Right atrium auricular region (tissue), 2 donors: ENCODE data around the gene IFITM1. TPM values are rescaled to one million over a fixed set of nuclear protein-coding genes. Genes with fewer than 3 reads are reported as not detected.
A peak's percentile ranks its signal among the peaks of the same experiment; 100 is the strongest.
"Not testable (repeated sequence)": the region's sequence is repeated elsewhere in the genome, so short reads cannot be mapped to it uniquely, and the experiment has no call there.

Experiments
- DNase-seq: peaks from one replicate; pipeline ENCODE4 v3.0.0-alpha.2; 2019; ENCODE audit warnings: low spot score
- H3K27ac ChIP-seq, 2 donors: fragments of 200-600 bp; sonication (generic); 1 replicate in 1 of 2; 2 replicates in 1 of 2; pipeline ENCODE4 v1.5.1; 2016 to 2019
- H3K27me3 ChIP-seq, 2 donors: fragments of 200-600 bp; sonication (generic); one replicate each; pipeline versions ENCODE4 v1.5.1 to v1.6.0; 2017 to 2019
- H3K36me3 ChIP-seq: fragments of 200-600 bp; sonication (generic); one replicate; pipeline ENCODE4 v1.5.1; 2016
- H3K4me1 ChIP-seq, 2 donors: fragments of 200-600 bp; sonication (generic); one replicate each; pipeline versions ENCODE4 v1.5.1 to v1.6.0; 2017 to 2019
- H3K4me3 ChIP-seq, 2 donors: fragments of 200-600 bp; sonication (generic); 1 replicate in 1 of 2; 2 replicates in 1 of 2; pipeline ENCODE4 v1.5.1; 2017 to 2019; ENCODE audit warnings: mild to moderate bottlenecking in 1 of 2, moderate library complexity in 1 of 2
- H3K9me3 ChIP-seq, 2 donors: fragments of 200-600 bp; sonication (generic); one replicate each; pipeline ENCODE4 v1.5.1; 2019
- total RNA-seq, 2 donors: library from RNA; depleted of rRNA; stranded (reverse); fragments of >200 nt; gene quantifications; one replicate each; pipeline ENCODE4 v1.1.0, GENCODE V29; 2016
- TF ChIP-seq, protein P1 (sequence below), 2 donors: fragments of 200-600 bp; sonication (generic); IDR thresholded peaks; one replicate each; pipeline ENCODE4 v1.5.1; 2019; ENCODE audit warnings: antibody characterized with exemption in 2 of 2

The IFITM1 gene
- total RNA-seq, 2 donors from 2014 or later: 82.3 to 241 TPM

DNA sequence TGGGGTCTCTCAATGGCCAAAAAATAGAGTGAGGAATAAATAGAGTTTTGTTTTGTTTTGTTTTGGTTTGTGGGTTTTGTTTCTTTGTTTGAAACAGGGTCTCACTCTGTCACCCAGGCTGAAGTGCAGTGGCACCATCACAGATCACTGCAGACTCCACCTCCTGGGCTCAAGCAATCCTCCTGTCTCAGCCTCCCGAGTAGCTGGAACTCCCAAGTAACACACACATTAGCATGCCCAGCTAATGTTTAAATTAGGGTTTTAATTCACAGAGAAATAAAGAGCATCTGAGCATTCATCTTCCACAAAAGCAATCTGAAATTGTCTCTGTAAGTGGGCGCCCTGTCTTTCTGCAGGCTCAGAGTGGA, 16.0 kb downstream of the IFITM1 start:
- TF ChIP-seq, protein P1, sequence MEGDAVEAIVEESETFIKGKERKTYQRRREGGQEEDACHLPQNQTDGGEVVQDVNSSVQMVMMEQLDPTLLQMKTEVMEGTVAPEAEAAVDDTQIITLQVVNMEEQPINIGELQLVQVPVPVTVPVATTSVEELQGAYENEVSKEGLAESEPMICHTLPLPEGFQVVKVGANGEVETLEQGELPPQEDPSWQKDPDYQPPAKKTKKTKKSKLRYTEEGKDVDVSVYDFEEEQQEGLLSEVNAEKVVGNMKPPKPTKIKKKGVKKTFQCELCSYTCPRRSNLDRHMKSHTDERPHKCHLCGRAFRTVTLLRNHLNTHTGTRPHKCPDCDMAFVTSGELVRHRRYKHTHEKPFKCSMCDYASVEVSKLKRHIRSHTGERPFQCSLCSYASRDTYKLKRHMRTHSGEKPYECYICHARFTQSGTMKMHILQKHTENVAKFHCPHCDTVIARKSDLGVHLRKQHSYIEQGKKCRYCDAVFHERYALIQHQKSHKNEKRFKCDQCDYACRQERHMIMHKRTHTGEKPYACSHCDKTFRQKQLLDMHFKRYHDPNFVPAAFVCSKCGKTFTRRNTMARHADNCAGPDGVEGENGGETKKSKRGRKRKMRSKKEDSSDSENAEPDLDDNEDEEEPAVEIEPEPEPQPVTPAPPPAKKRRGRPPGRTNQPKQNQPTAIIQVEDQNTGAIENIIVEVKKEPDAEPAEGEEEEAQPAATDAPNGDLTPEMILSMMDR (IDR thresholded peaks at IDR 0.05): no peak
- no peaks in the 10 kb centered on the region for H3K27me3 ChIP-seq
- H3K4me3 ChIP-seq: no peak overlapping the region
- H3K27ac ChIP-seq: no peak overlapping the region
- no peaks in the 10 kb centered on the region for H3K9me3 ChIP-seq
- no peak for DNase-seq
- H3K36me3 ChIP-seq: no peaks in the 10 kb centered on the region
- H3K4me1 ChIP-seq: peaks cover 0 to 37% of the 10 kb centered on the region in 2 donors

DNA sequence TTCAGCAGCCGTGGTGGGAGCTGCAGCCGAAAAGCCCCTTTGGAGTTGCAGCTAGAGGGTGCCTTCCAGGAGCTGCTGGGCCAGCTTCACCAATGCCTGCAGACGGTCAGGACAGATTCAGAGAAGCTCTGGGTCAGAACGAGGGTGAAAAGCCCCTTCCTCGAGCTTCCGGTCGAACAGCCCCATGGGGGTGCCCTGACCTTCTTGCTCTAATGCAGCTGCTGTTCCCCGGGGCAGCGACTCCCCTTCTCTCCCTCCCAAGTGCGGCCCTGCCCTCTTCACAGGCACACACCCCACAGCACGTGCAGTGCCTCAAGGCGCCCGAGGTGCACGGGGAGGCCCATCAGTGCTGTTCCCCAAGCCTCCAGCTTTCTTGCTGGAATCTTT, 16.5 kb downstream of the IFITM1 start:
- TF ChIP-seq, protein P1 (IDR thresholded peaks at IDR 0.05): no peak
- H3K4me1 ChIP-seq: peaks cover 0 to 41% of the 10 kb centered on the region in 2 donors
- no peaks in the 10 kb centered on the region for H3K36me3 ChIP-seq
- no peak for DNase-seq
- no peak overlapping the region for H3K4me3 ChIP-seq
- no peaks in the 10 kb centered on the region for H3K27me3 ChIP-seq
- H3K9me3 ChIP-seq: no peaks in the 10 kb centered on the region
- H3K27ac ChIP-seq: no peak overlapping the region

DNA sequence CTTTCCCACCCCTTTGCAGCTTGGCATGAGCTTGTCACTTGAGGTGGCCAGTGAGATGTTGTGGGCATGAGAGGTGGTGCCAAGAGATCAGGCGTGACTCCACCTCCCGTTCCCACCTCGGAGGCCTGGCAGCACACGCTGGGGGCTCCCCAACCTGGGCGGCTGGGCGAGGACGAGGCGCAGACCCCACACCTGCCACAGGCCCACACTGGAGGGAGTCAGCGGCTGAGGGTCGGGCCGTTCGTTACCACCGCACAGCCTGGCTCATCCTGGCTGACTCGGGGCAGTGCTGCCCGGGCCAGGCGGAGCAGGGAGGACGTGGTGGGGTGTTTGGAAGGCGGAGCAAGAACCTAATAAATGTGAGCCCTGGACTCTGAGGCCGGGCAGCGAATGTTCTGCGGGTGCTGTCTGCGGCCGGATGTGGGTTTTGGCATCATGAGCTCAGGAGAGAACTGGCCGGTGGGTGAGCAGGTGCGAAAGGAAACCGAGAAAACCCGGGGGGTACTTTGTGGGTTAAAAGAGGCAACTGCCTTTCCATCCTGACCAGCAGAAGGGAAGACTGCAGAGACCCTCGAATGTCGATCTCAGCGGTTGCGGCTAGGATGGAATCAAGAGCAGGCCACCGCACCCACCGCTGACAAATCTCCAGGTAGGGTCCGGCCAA, 17.0 kb downstream of the IFITM1 start:
- Histone ChIP-seq H3K36me3 (no peaks in the 10 kb centered on the region), H3K27me3 (no peaks in the 10 kb centered on the region), H3K4me1 (peaks cover 0 to 42% of the 10 kb centered on the region in 2 donors), H3K27ac (no peak overlapping the region), H3K9me3 (no peaks in the 10 kb centered on the region), H3K4me3 (no peak overlapping the region)
- TF ChIP-seq, protein P1 (IDR thresholded peaks at IDR 0.05): no peak
- DNase-seq: no peak

DNA sequence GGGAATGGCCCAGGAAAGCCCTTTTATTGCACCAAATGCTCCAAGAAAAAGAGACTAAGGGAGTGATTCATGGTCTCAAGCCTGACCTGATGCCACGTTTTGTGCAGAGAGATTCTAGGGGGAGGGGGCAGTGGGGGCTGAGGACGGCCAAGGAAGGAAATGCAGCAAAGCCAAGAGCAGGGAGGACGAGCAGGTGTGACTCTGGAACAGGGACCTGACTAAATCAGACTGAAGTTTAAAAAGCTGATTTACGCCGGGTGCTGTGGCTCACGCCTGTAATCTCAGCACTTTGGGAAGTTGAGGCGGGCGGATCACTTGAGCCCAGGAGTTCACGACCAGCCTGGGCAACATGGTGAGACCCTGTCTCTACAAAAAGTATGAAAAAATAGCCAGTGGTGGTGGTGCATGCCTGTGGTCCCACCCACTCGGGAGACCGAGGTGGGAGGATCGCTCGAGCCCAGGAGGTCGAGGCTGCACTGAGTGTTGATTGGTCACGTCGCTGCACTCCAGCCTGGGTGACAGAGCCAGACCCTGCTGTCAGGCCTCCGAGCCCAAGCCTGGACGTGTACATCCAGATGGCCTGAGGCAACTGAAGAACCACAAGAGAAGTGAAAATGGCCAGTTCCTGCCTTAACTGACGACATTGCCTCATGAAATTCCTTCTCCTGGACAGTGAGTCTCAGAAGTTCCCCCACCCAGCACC, 17.7 kb downstream of the IFITM1 start:
- TF ChIP-seq, protein P1 (IDR thresholded peaks at IDR 0.05): no peak
- no peaks in the 10 kb centered on the region for H3K27me3 ChIP-seq
- H3K27ac ChIP-seq: no peak overlapping the region
- H3K4me1 ChIP-seq: peaks cover 0 to 42% of the 10 kb centered on the region in 2 donors
- H3K36me3 ChIP-seq: no peaks in the 10 kb centered on the region
- H3K9me3 ChIP-seq: no peaks in the 10 kb centered on the region
- no peak for DNase-seq
- no peak overlapping the region for H3K4me3 ChIP-seq

DNA sequence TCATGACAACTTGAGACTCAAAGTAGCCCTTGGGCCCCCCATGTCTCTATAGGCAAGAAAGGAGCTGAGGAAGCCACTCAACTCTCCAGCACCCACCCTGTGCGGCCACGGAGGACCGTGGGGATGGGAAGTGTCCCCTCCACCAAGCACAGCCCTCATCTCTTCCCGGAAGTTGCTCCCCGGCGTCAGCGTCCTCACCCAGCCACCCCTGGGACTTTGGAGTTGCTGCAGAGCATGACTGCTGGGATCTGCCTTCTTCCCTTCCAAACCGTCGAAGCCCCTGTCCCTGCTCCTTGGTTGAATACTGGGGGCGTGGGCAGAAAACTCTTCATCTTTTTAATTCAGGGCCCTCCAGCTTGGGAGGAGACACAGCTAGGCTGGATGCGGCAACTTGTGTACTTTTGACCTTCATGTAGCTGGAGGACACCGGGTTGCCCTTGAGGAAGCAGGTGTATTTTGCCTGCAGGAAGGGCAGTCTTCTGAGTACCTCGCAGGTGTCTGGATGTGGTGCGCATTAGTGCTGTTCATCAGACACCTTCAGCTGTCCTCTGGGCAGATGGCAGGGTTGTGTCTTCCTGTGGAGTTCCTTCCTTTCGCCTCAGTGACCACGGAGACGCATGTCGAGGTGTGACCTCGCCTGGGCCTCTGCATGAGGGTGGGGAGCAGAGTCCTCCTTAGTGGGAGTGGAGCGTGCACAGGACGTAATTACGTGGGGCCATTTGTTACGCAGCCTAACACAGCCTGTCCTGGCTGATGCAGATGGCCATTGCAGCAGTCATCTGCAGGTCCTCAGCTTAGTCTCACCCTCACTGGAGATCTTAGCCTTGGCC, 19.0 kb downstream of the IFITM1 start:
- TF ChIP-seq, protein P1 (IDR thresholded peaks at IDR 0.05): no peak
- Histone ChIP-seq H3K9me3 (no peaks in the 10 kb centered on the region), H3K4me3 (no peak overlapping the region), H3K27me3 (no peaks in the 10 kb centered on the region), H3K4me1 (peaks cover 0 to 30% of the 10 kb centered on the region in 2 donors), H3K36me3 (no peaks in the 10 kb centered on the region), H3K27ac (no peak overlapping the region)
- DNase-seq: no peak

DNA sequence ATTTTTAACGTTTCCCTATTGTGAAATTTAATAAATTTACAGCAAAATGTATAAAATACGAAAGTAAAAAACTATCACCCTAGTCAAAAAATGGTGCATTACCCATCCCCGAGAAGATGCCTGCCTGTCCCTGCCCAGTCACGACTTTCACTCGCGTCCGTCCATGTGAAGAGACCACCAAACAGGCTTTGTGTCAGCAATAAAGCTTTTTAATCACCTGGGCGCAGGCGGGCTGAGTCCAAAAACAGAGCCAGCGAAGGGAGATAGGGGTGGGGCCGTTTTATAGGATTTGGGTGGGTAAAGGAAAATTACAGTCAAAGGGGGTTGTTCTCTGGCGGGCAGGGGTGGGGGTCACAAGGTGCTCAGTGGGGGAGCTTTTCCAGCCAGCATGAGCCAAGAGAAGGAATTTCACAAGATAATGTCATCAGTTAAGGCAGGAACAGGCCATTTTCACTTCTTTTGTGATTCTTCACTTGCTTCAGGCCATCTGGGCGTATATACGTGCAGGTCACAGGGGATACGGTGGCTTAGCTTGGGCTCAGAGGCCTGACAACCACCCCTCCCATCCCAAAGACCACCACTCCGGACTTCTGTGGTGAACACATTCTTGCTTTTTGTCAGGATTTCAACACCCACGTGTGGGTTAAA, 19.9 kb downstream of the IFITM1 start:
- H3K27me3 ChIP-seq, H3K4me3 ChIP-seq, H3K36me3 ChIP-seq, H3K9me3 ChIP-seq, DNase-seq: not testable (repeated sequence)
- H3K27ac ChIP-seq: peak overlapping the region; percentile 71 to 80
- H3K4me1 ChIP-seq: peaks cover 0 to 27% of the 10 kb centered on the region in 2 donors
